HG02970 (cell line): ENCODE results near the gene DPPA5.
"Not testable (repeated sequence)": the region's sequence is repeated elsewhere in the genome, so short reads cannot be mapped to it uniquely, and the experiment has no call there.

ENCODE experiments used
- ATAC-seq: cut with Tn5 transposase; IDR thresholded peaks from one replicate; pipeline ENCODE4 v1.9.1; 2021; ENCODE audit warnings: mild to moderate bottlenecking, moderate library complexity, moderate number of reproducible peaks; ENCODE audit not compliant: unreplicated experiment, low FRiP score

Gene DPPA5

GRCh38 chr6:73308712-73309534 is 45.2 kb downstream of the DPPA5 start:
- ATAC-seq: no peak

GRCh38 chr6:73303773-73304172 is 50.3 kb downstream of the DPPA5 start:
- not testable (repeated sequence) for ATAC-seq
